ENCODE results near the gene KMT2C. TPM values are rescaled to one million over a fixed set of nuclear protein-coding genes. Genes with fewer than 3 reads are reported as not detected.
A peak's percentile ranks its signal among the peaks of the same experiment; 100 is the strongest.
"Not testable (repeated sequence)": the region's sequence is repeated elsewhere in the genome, so short reads cannot be mapped to it uniquely, and the experiment has no call there.

Gene KMT2C
- total and polyA plus RNA-seq, 2 of the 13 experiments (the other 11 are each of a cell fraction or from before 2014, with no cell fraction given), result 7.1 to 14.4 TPM

- no TSS peak for BruUV-seq (replicated peaks)
- POLR2A ChIA-PET, result no interaction called here
Observed at GRCh38 chr7:152292897-152293296, 142.9 kb downstream of the KMT2C start.

DNA sequence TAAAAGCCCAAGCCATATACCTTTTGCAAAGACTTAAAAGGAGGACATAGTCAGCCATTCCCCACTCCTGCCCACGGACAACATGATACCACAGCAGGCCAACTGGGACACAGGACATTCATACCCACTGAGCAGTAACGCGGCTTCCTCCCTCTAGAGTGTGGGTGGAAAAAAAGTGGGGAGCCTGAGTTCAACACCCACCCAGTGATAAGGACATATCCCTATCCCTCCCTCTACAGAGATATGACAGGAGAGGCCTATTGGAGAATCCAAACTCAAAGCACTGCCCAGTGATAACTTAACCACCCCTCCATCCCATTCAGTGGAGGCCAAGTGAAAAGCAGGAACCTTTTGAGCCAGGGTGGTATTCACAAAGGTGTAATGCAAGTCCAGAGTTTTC lies 148.8 kb downstream of the KMT2C start:
- DNase-seq (ENCODE audit: low spot score); CTCF ChIA-PET (ENCODE audit: low intra/inter-chr PET ratio, low total read pairs); H3K4me3 ChIP-seq (replicated peaks in 1 of 3; ENCODE audit: insufficient read depth in 1 of 3, low read depth in 2 of 3, low read length in 3 of 3); BruUV-seq (replicated peaks); POLR2A ChIA-PET; H3K27ac ChIP-seq (ENCODE audit: extremely low read length, insufficient read depth, low read length); H3K9ac ChIP-seq (ENCODE audit: insufficient read depth, low read depth, low read length); H2AFZ ChIP-seq (ENCODE audit: low read length); intact Hi-C loops (cut with micrococcal nuclease; ENCODE audit: unreplicated experiment); H3K79me2 ChIP-seq (ENCODE audit: insufficient read depth, low read length); H3K4me1 ChIP-seq (ENCODE audit: insufficient read depth, low read length); FAIRE-seq; H3K27me3 ChIP-seq (ENCODE audit: control insufficient read depth in 1 of 2, insufficient read depth in 2 of 2, low read length in 2 of 2); H4K20me1 ChIP-seq (ENCODE audit: insufficient read depth, low read length); H3K4me2 ChIP-seq (ENCODE audit: low read depth, low read length); H3K36me3 ChIP-seq (replicated peaks in 1 of 2; ENCODE audit: control insufficient read depth in 1 of 2, insufficient read depth in 2 of 2, low read length in 2 of 2); in situ Hi-C loops (cut with HindIII; ENCODE audit: extremely low pct_ligation_motif_present, low pct_unique_long_range_greater_than_20kb); ATAC-seq: not testable (repeated sequence)
- peaks cover 11% of the 10 kb centered on the region for H3K9me3 ChIP-seq (ENCODE audit: low read length)
- WGBS (ENCODE audit: low lambda C conversion rate), result 100% methylated on average over 3 of the region's 3 CpGs

More at GRCh38 chr7:152292897-152293296, 142.9 kb downstream of the KMT2C start:
- CTCF ChIA-PET (ENCODE audit: low intra/inter-chr PET ratio, low total read pairs), result no interaction called here
- no peak for FAIRE-seq
- 95% methylated on average over 2 of the region's 2 CpGs for WGBS (ENCODE audit: low lambda C conversion rate)
- Histone ChIP-seq H3K79me2 (ENCODE audit: insufficient read depth, low read length) (no peaks in the 10 kb centered on the region), H3K4me2 (ENCODE audit: low read depth, low read length) (no peak overlapping the region), H4K20me1 (ENCODE audit: insufficient read depth, low read length) (no peaks in the 10 kb centered on the region), H3K4me1 (ENCODE audit: insufficient read depth, low read length) (no peaks in the 10 kb centered on the region), H3K9me3 (ENCODE audit: low read length) (no peaks in the 10 kb centered on the region; the same call in 1 of the 2 replicates), H3K36me3 (replicated peaks in 1 of 2; ENCODE audit: control insufficient read depth in 1 of 2, insufficient read depth in 2 of 2, low read length in 2 of 2) (no peaks in the 10 kb centered on the region; a peak in 2 of 5 replicates), H3K9ac (ENCODE audit: insufficient read depth, low read depth, low read length) (no peak overlapping the region), H2AFZ (ENCODE audit: low read length) (no peak overlapping the region), H3K4me3 (replicated peaks in 1 of 3; ENCODE audit: insufficient read depth in 1 of 3, low read depth in 2 of 3, low read length in 3 of 3) (no peak overlapping the region), H3K27me3 (ENCODE audit: control insufficient read depth in 1 of 2, insufficient read depth in 2 of 2, low read length in 2 of 2) (no peaks in the 10 kb centered on the region), H3K27ac (ENCODE audit: extremely low read length, insufficient read depth, low read length) (no peak overlapping the region)
- DNase-seq (ENCODE audit: low spot score), result no peak
- intact Hi-C loops (cut with micrococcal nuclease; ENCODE audit: unreplicated experiment) (no loop called here), in situ Hi-C loops (cut with HindIII; ENCODE audit: extremely low pct_ligation_motif_present, low pct_unique_long_range_greater_than_20kb) (no loop called here)
- no peak for TF ChIP-seq THAP7 (CRISPR knock-in tag; IDR thresholded peaks at IDR 0.05)
- TF ChIP-seq HIVEP1 (CRISPR knock-in tag; IDR thresholded peaks at IDR 0.05), result no peak
- TF ChIP-seq ATF7 (IDR thresholded peaks at IDR 0.05), result peak; percentile 76
- no peak for TF ChIP-seq ATF7 (CRISPR knock-in tag; IDR thresholded peaks at IDR 0.05)
- ATAC-seq, result no peak

- H3K4me3 ChIP-seq (replicated peaks in 1 of 3; ENCODE audit: insufficient read depth in 1 of 3, low read depth in 2 of 3, low read length in 3 of 3); H3K9ac ChIP-seq (ENCODE audit: insufficient read depth, low read depth, low read length); in situ Hi-C loops (cut with HindIII; ENCODE audit: extremely low pct_ligation_motif_present, low pct_unique_long_range_greater_than_20kb); DNase-seq (ENCODE audit: low spot score); CTCF ChIA-PET (ENCODE audit: low intra/inter-chr PET ratio, low total read pairs); H2AFZ ChIP-seq (ENCODE audit: low read length); FAIRE-seq; H3K27me3 ChIP-seq (ENCODE audit: control insufficient read depth in 1 of 2, insufficient read depth in 2 of 2, low read length in 2 of 2); H3K4me2 ChIP-seq (ENCODE audit: low read depth, low read length); H3K4me1 ChIP-seq (ENCODE audit: insufficient read depth, low read length); H3K36me3 ChIP-seq (replicated peaks in 1 of 2; ENCODE audit: control insufficient read depth in 1 of 2, insufficient read depth in 2 of 2, low read length in 2 of 2); H4K20me1 ChIP-seq (ENCODE audit: insufficient read depth, low read length); POLR2A ChIA-PET; BruUV-seq (replicated peaks); H3K27ac ChIP-seq (ENCODE audit: extremely low read length, insufficient read depth, low read length); ATAC-seq; H3K79me2 ChIP-seq (ENCODE audit: insufficient read depth, low read length); intact Hi-C loops (cut with micrococcal nuclease; ENCODE audit: unreplicated experiment): not testable (repeated sequence)
- H3K9me3 ChIP-seq (ENCODE audit: low read length), result peaks cover 13% of the 10 kb centered on the region
Observed at GRCh38 chr7:152286219-152286618, 149.6 kb downstream of the KMT2C start.

DNA sequence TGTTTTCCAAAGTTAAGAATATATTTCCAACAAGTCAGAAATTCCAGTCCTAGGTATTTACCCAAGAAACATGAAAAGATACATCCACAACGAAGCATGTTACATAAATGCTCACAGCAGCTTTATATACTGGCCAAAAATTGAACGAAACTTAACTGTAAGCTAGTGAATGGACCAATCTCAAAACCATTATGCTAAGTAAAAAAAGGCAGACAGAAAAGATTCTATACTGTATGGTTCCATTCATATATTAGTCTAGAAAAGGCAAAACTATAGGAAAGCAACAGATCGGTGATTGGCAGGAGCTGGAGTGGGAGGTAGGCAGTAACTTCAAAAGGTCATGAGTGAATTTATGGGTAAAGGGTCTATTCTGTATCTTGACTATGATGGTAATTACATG lies 150.8 kb downstream of the KMT2C start:
- CTCF ChIA-PET (ENCODE audit: low intra/inter-chr PET ratio, low total read pairs); H3K27ac ChIP-seq (ENCODE audit: extremely low read length, insufficient read depth, low read length); H4K20me1 ChIP-seq (ENCODE audit: insufficient read depth, low read length); BruUV-seq (replicated peaks); H2AFZ ChIP-seq (ENCODE audit: low read length); ATAC-seq; intact Hi-C loops (cut with micrococcal nuclease; ENCODE audit: unreplicated experiment); H3K36me3 ChIP-seq (replicated peaks in 1 of 2; ENCODE audit: control insufficient read depth in 1 of 2, insufficient read depth in 2 of 2, low read length in 2 of 2); H3K79me2 ChIP-seq (ENCODE audit: insufficient read depth, low read length); H3K4me1 ChIP-seq (ENCODE audit: insufficient read depth, low read length); POLR2A ChIA-PET; H3K4me3 ChIP-seq (replicated peaks in 1 of 3; ENCODE audit: insufficient read depth in 1 of 3, low read depth in 2 of 3, low read length in 3 of 3); H3K4me2 ChIP-seq (ENCODE audit: low read depth, low read length); DNase-seq (ENCODE audit: low spot score); FAIRE-seq; in situ Hi-C loops (cut with HindIII; ENCODE audit: extremely low pct_ligation_motif_present, low pct_unique_long_range_greater_than_20kb); H3K9ac ChIP-seq (ENCODE audit: insufficient read depth, low read depth, low read length); H3K27me3 ChIP-seq (ENCODE audit: control insufficient read depth in 1 of 2, insufficient read depth in 2 of 2, low read length in 2 of 2): not testable (repeated sequence)
- H3K9me3 ChIP-seq (ENCODE audit: low read length), result peaks cover 13% of the 10 kb centered on the region
- 56% methylated on average over 3 of the region's 3 CpGs for WGBS (ENCODE audit: low lambda C conversion rate)
